Measurements from ENCODE around the gene FRMD3. TPM values are rescaled to one million over a fixed set of nuclear protein-coding genes. Genes with fewer than 3 reads are reported as not detected.

Gene FRMD3
- total and polyA plus RNA-seq, 11 donors, result 28.9 to 195 (median 82.4) TPM

- H3K4me3 ChIP-seq, result no peak overlapping the region
- no peaks in the 10 kb centered on the region for H3K9me3 ChIP-seq
- H3K27me3 ChIP-seq, result no peaks in the 10 kb centered on the region
- no peak overlapping the region for H3K27ac ChIP-seq
- no peaks in the 10 kb centered on the region for H3K4me1 ChIP-seq
- intact Hi-C loops (cut with DNase I), result no loop called here
- WGBS, 4 donors, result 71 to 84% (median 76%) methylated on average over 2 of the region's 2 CpGs
- H3K36me3 ChIP-seq, result peaks cover 0 to 5% (median 0%) of the 10 kb centered on the region in 9 donors
- ATAC-seq (no peak), DNase-seq (no peak)
- TF ChIP-seq POLR2A (IDR thresholded peaks at IDR 0.05) (no peak), CTCF (IDR thresholded peaks at IDR 0.05) (no peak)
Measured at GRCh38 chr9:83317244-83317643, 221.0 kb downstream of the FRMD3 start.

- WGBS, 4 donors, result 95 to 98% (median 98%) methylated on average over 4 of the region's 4 CpGs
- Histone ChIP-seq H3K27ac (no peak overlapping the region), H3K4me1 (no peaks in the 10 kb centered on the region), H3K4me3 (no peak overlapping the region), H3K27me3 (no peaks in the 10 kb centered on the region), H3K9me3 (no peaks in the 10 kb centered on the region), H3K36me3 (peaks cover 0 to 16% (median 5%) of the 10 kb centered on the region in 9 donors)
- TF ChIP-seq CTCF (IDR thresholded peaks at IDR 0.05), result no peak
- no peak for TF ChIP-seq POLR2A (IDR thresholded peaks at IDR 0.05)
- intact Hi-C loops (cut with DNase I), result no loop called here
- no peak for DNase-seq
- ATAC-seq, result no peak
Measured at GRCh38 chr9:83315649-83316048, 222.6 kb downstream of the FRMD3 start.

GRCh38 chr9:83313781-83314180 lies 224.4 kb downstream of the FRMD3 start:
- 88 to 97% (median 96%) methylated on average over 6 of the region's 6 CpGs for WGBS, 4 donors
- Histone ChIP-seq H3K4me3 (no peak overlapping the region), H3K27ac (no peak overlapping the region), H3K36me3 (peaks cover 0 to 16% (median 9%) of the 10 kb centered on the region in 9 donors), H3K27me3 (no peaks in the 10 kb centered on the region), H3K9me3 (no peaks in the 10 kb centered on the region), H3K4me1 (no peaks in the 10 kb centered on the region)
- TF ChIP-seq CTCF (IDR thresholded peaks at IDR 0.05) (no peak), POLR2A (IDR thresholded peaks at IDR 0.05) (no peak)
- DNase-seq (no peak), ATAC-seq (no peak)
- intact Hi-C loops (cut with DNase I), result no loop called here

- 91 to 97% (median 96%) methylated on average over 9 to 11 of the region's 11 CpGs for WGBS, 4 donors
- intact Hi-C loops (cut with DNase I), result no loop called here
- Histone ChIP-seq H3K27ac (no peak overlapping the region), H3K4me3 (no peak overlapping the region), H3K36me3 (peaks cover 0 to 16% (median 9%) of the 10 kb centered on the region in 9 donors), H3K9me3 (no peaks in the 10 kb centered on the region), H3K4me1 (peaks cover 0 to 8% (median 6%) of the 10 kb centered on the region in 12 donors), H3K27me3 (no peaks in the 10 kb centered on the region)
- no peak for ATAC-seq
- no peak for TF ChIP-seq POLR2A (IDR thresholded peaks at IDR 0.05)
- no peak for DNase-seq
Measured at GRCh38 chr9:83312537-83312936, 225.7 kb downstream of the FRMD3 start.
